CD4-positive, alpha-beta memory T cell (primary cell): ENCODE measurements around the gene UPK2. TPM values are rescaled to one million over a fixed set of nuclear protein-coding genes. Genes with fewer than 3 reads are reported as not detected.

Experiments used
- CTCF ChIA-PET: fragments of 350-600 bp; sonication (Branson Sonifier 250); formaldehyde crosslinking; loops from one replicate; lab custom pipeline; 2021; ENCODE audit warnings: inconsistent platforms; ENCODE audit not compliant: partially characterized antibody; lab: Charles Lee
- POLR2A ChIA-PET: fragments of 350-600 bp; sonication (Branson Sonifier 250); formaldehyde crosslinking; loops from one replicate; lab custom pipeline; 2021; ENCODE audit not compliant: partially characterized antibody; lab: Charles Lee
- DNase-seq, 5 donors: peaks; one replicate each; pipeline versions ENCODE4 v3.0.0 to v3.0.0-alpha.2; 2020 to 2022; ENCODE audit warnings: mixed read lengths in 1 of 5
- H3K27ac ChIP-seq: one replicate; pipeline ENCODE4 v1.7.0; 2013; ENCODE audit warnings: low read depth, low read length
- H3K27me3 ChIP-seq: 2 replicates; pipeline ENCODE4 v1.7.0; 2013; ENCODE audit warnings: mild to moderate bottlenecking, low read length, moderate library complexity; ENCODE audit not compliant: insufficient read depth
- H3K36me3 ChIP-seq: 2 replicates; pipeline ENCODE4 v1.7.0; 2013; ENCODE audit warnings: mild to moderate bottlenecking, low read length, moderate library complexity; ENCODE audit not compliant: insufficient read depth
- H3K4me1 ChIP-seq: 2 replicates; pipeline ENCODE4 v1.7.0; 2013; ENCODE audit warnings: mild to moderate bottlenecking, low read length, moderate library complexity; ENCODE audit not compliant: insufficient read depth
- H3K4me3 ChIP-seq, 2 donors: one replicate each; pipeline ENCODE4 v1.7.0; 2013; ENCODE audit warnings: low read length in 2 of 2, mild to moderate bottlenecking in 1 of 2
- H3K9me3 ChIP-seq, 2 donors: one replicate each; pipeline ENCODE4 v1.7.0; 2013; ENCODE audit warnings: low read length in 2 of 2, control low read depth in 1 of 2; ENCODE audit not compliant: control insufficient read depth in 1 of 2
- H3K27ac Mint-ChIP-seq, 7 donors: one replicate each; pipeline ENCODE4 v1.8.0; 2020 to 2021; ENCODE audit warnings: mixed read lengths in 7 of 7, mild to moderate bottlenecking in 6 of 7, inconsistent platforms in 3 of 7, moderate library complexity in 3 of 7
- H3K27me3 Mint-ChIP-seq, 2 donors: one replicate each; pipeline ENCODE4 v1.8.0; 2020 to 2021; ENCODE audit warnings: mixed read lengths in 2 of 2
- H3K36me3 Mint-ChIP-seq, 2 donors: one replicate each; pipeline ENCODE4 v1.8.0; 2020 to 2021; ENCODE audit warnings: mixed read lengths in 2 of 2, inconsistent platforms in 1 of 2, mild to moderate bottlenecking in 1 of 2
- H3K4me1 Mint-ChIP-seq, 4 donors: one replicate each; pipeline ENCODE4 v1.8.0; 2020 to 2021; ENCODE audit warnings: mixed read lengths in 4 of 4, mild to moderate bottlenecking in 1 of 4
- H3K4me3 Mint-ChIP-seq, 8 donors: one replicate each; pipeline ENCODE4 v1.8.0; 2020 to 2021; ENCODE audit warnings: mixed read lengths in 8 of 8, mild to moderate bottlenecking in 7 of 8, moderate library complexity in 6 of 8, inconsistent platforms in 3 of 8
- H3K9me3 Mint-ChIP-seq, 8 donors: one replicate each; pipeline ENCODE4 v1.8.0; 2020 to 2021; ENCODE audit warnings: mixed read lengths in 8 of 8, mild to moderate bottlenecking in 5 of 8, inconsistent platforms in 3 of 8, moderate library complexity in 1 of 8
- intact Hi-C: fragments of 100-400 bp; cut with micrococcal nuclease; formaldehyde crosslinking; loops from one replicate; pipeline ENCODE4 v1.15.1; 2023
- polyA plus RNA-seq, 2 donors: library from polyadenylated mRNA; unstranded; fragments of 300-500 nt; fragmentation: Illumina TruSeq; gene quantifications; one replicate each; pipeline ENCODE4 v1.2.3, GENCODE V29; 2021
- total RNA-seq, 2 experiments: library from RNA; stranded (reverse); gene quantifications; one replicate each; pipeline ENCODE4 v1.2.3, GENCODE V29; 2021

UPK2 gene
- total and polyA plus RNA-seq, 4 experiments from 2014 or later: not detected

DNA sequence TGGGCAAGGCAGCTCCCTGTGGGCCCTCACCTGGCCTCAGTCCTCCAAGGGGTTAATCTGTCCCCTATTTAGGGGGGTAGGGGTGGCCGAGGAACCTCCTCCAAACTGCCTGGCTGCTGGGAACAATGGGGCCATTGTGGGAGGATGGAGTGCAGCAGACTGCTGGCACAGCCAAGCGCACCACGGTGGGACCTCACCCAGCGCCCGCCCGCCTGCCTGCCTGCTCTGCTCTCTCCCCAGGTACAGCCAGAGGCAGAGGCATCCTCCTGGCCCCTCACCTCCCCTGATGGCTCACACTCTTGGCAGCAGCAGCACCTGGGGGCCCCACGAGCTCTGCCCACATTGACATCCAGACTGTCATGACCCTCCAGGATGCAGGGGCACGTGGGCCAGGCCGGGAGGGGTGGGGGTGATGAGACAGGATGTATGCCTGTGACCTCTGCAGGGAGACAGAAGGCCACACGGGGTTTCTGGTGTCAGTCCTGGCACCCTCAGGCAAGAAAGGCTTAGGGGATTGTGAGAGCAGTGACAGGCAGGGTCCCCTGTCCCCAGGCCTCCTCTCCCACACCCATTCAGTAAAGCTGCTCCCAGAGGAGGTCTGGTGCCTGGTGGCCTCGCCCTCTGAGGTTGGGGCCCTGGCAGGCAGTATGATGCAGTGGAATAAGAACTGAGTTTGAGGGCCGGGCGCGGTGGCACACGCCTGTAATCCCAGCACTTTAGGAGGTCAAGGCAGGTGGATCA lies 41.8 kb upstream of the UPK2 start:
- Mint-ChIP-seq H3K27ac (peak overlapping the region; percentile 99 to 100 (median 99)), H3K9me3 (peaks cover 0 to 2% (median 0%) of the 10 kb centered on the region in 8 donors), H3K4me1 (peaks cover 61 to 86% (median 71%) of the 10 kb centered on the region in 4 donors), H3K36me3 (peaks cover 11 to 41% of the 10 kb centered on the region in 2 donors), H3K27me3 (no peaks in the 10 kb centered on the region), H3K4me3 (peak overlapping the region; percentile 78 to 93 (median 88))
- DNase-seq: peak; percentile 80 to 95 (median 83)
- no peaks in the 10 kb centered on the region for H3K27me3 ChIP-seq
- CTCF ChIA-PET: interaction anchor here (1.0 to 8.5 kb wide), 5 partner anchors 11 to 124 kb away, joined by 3 to 63 read pairs (median 8); partner anchors contain the start of gene DDX6
- H3K36me3 ChIP-seq: no peaks in the 10 kb centered on the region
- intact Hi-C loops: loop anchor here (1.0 kb wide), 1 partner anchor 14 kb away; no protein-coding TSS in a partner anchor
- POLR2A ChIA-PET: interaction anchor here (0.6 to 4.3 kb wide), 19 partner anchors 37 to 550 kb away, joined by 3 to 32 read pairs (median 5); partner anchors contain the start of genes C2CD2L, CENATAC, DPAGT1 and HYOU1
- no peaks in the 10 kb centered on the region for H3K9me3 ChIP-seq
- H3K4me3 ChIP-seq: peak overlapping the region; percentile 59 to 73
- H3K27ac ChIP-seq: peak overlapping the region; percentile 99
- peaks cover 95% of the 10 kb centered on the region for H3K4me1 ChIP-seq

- H3K27me3 Mint-ChIP-seq: no peaks in the 10 kb centered on the region
- intact Hi-C loops: loop anchor here (1.0 kb wide), 1 partner anchor 13 kb away; no protein-coding TSS in a partner anchor
- no peaks in the 10 kb centered on the region for H3K36me3 ChIP-seq
- no peaks in the 10 kb centered on the region for H3K27me3 ChIP-seq
- H3K36me3 Mint-ChIP-seq: peaks cover 11 to 46% of the 10 kb centered on the region in 2 donors
- peak overlapping the region; percentile 99 to 100 (median 99) for H3K27ac Mint-ChIP-seq
- H3K9me3 ChIP-seq: no peaks in the 10 kb centered on the region
- H3K4me3 ChIP-seq: peak overlapping the region in 1 of 2 donors; percentile 6
- POLR2A ChIA-PET: interaction anchor here (0.6 to 3.1 kb wide), 8 partner anchors 37 to 909 kb away, joined by 3 to 32 read pairs (median 6); partner anchors contain the start of genes C2CD2L and DPAGT1
- CTCF ChIA-PET: interaction anchor here (1.3 to 8.5 kb wide), 3 partner anchors 11 to 125 kb away, joined by 4 to 63 read pairs (median 8); partner anchors contain the start of gene DDX6
- H3K27ac ChIP-seq: peak overlapping the region; percentile 99
- DNase-seq: no peak
- peaks cover 64 to 93% (median 73%) of the 10 kb centered on the region in 4 donors for H3K4me1 Mint-ChIP-seq
- H3K4me3 Mint-ChIP-seq: peak overlapping the region; percentile 78 to 93 (median 88)
- peaks cover 95% of the 10 kb centered on the region for H3K4me1 ChIP-seq
- H3K9me3 Mint-ChIP-seq: peaks cover 0 to 2% (median 0%) of the 10 kb centered on the region in 8 donors
Observed at GRCh38 chr11:118914987-118915386, 41.1 kb upstream of the UPK2 start.

GRCh38 chr11:118915396-118915795 lies 40.7 kb upstream of the UPK2 start:
- H3K27ac ChIP-seq: peak overlapping the region; percentile 99
- Mint-ChIP-seq H3K4me3 (peak overlapping the region in 7 of 8 donors; percentile 78 to 93 (median 88)), H3K27ac (peak overlapping the region; percentile 99 to 100 (median 99)), H3K36me3 (peaks cover 11 to 49% of the 10 kb centered on the region in 2 donors), H3K9me3 (peaks cover 0 to 2% (median 0%) of the 10 kb centered on the region in 8 donors), H3K4me1 (peaks cover 68 to 97% (median 77%) of the 10 kb centered on the region in 4 donors), H3K27me3 (no peaks in the 10 kb centered on the region)
- ChIA-PET CTCF (interaction anchor here (1.2 to 8.5 kb wide), 4 partner anchors 9 to 125 kb away, joined by 5 to 63 read pairs (median 8); partner anchors contain the start of gene DDX6), POLR2A (interaction anchor here (0.6 to 3.1 kb wide), 5 partner anchors 38 to 910 kb away, joined by 3 to 32 read pairs (median 4); partner anchors contain the start of gene C2CD2L)
- H3K9me3 ChIP-seq: no peaks in the 10 kb centered on the region
- intact Hi-C loops: no loop called here
- H3K4me3 ChIP-seq: peak overlapping the region in 1 of 2 donors; percentile 6
- no peak for DNase-seq
- H3K36me3 ChIP-seq: no peaks in the 10 kb centered on the region
- no peaks in the 10 kb centered on the region for H3K27me3 ChIP-seq
- H3K4me1 ChIP-seq: peaks cover 96% of the 10 kb centered on the region

- ChIA-PET CTCF (interaction anchor here (1.0 to 8.5 kb wide), 5 partner anchors 8 to 127 kb away, joined by 3 to 63 read pairs (median 8); partner anchors contain the start of gene DDX6), POLR2A (interaction anchor here (1.6 kb wide), 1 partner anchor 39 kb away, joined by 4 read pairs; no protein-coding TSS in a partner anchor)
- no peaks in the 10 kb centered on the region for H3K36me3 ChIP-seq
- H3K9me3 Mint-ChIP-seq: peaks cover 0 to 2% (median 0%) of the 10 kb centered on the region in 8 donors
- peaks cover 73 to 98% (median 81%) of the 10 kb centered on the region in 4 donors for H3K4me1 Mint-ChIP-seq
- H3K36me3 Mint-ChIP-seq: peaks cover 16 to 50% of the 10 kb centered on the region in 2 donors
- H3K27ac Mint-ChIP-seq: peak overlapping the region; percentile 99 to 100 (median 99)
- H3K27me3 Mint-ChIP-seq: no peaks in the 10 kb centered on the region
- peak overlapping the region; percentile 60 to 99 (median 86) for H3K4me3 Mint-ChIP-seq
- H3K27ac ChIP-seq: peak overlapping the region; percentile 99
- peak in 1 of 5 donors; percentile 30 for DNase-seq
- no peak overlapping the region for H3K4me3 ChIP-seq
- intact Hi-C loops: no loop called here
- H3K27me3 ChIP-seq: no peaks in the 10 kb centered on the region
- H3K9me3 ChIP-seq: no peaks in the 10 kb centered on the region
- peaks cover 97% of the 10 kb centered on the region for H3K4me1 ChIP-seq
Observed at GRCh38 chr11:118915941-118916841, 39.9 kb upstream of the UPK2 start.

- DNase-seq: peak in 1 of 5 donors; percentile 28
- peak overlapping the region; percentile 83 to 99 (median 88) for H3K4me3 Mint-ChIP-seq
- intact Hi-C loops: no loop called here
- no peaks in the 10 kb centered on the region for H3K9me3 ChIP-seq
- peaks cover 68 to 94% (median 78%) of the 10 kb centered on the region in 4 donors for H3K4me1 Mint-ChIP-seq
- H3K36me3 ChIP-seq: no peaks in the 10 kb centered on the region
- peaks cover 16 to 48% of the 10 kb centered on the region in 2 donors for H3K36me3 Mint-ChIP-seq
- H3K4me1 ChIP-seq: peaks cover 97% of the 10 kb centered on the region
- no peak overlapping the region for H3K4me3 ChIP-seq
- ChIA-PET CTCF (interaction anchor here (0.8 to 2.5 kb wide), 5 partner anchors 7 to 128 kb away, joined by 3 to 9 read pairs (median 5); partner anchors contain the start of gene BCL9L), POLR2A (interaction anchor here (1.6 kb wide), 1 partner anchor 40 kb away, joined by 4 read pairs; no protein-coding TSS in a partner anchor)
- H3K27me3 Mint-ChIP-seq: no peaks in the 10 kb centered on the region
- peak overlapping the region; percentile 99 to 100 (median 99) for H3K27ac Mint-ChIP-seq
- H3K9me3 Mint-ChIP-seq: peaks cover 0 to 2% (median 0%) of the 10 kb centered on the region in 8 donors
- no peaks in the 10 kb centered on the region for H3K27me3 ChIP-seq
- peak overlapping the region; percentile 99 for H3K27ac ChIP-seq
Observed at GRCh38 chr11:118916842-118917388, 39.2 kb upstream of the UPK2 start.
